Activated CD4-positive, alpha-beta memory T cell treated with anti-CD3 and anti-CD28 coated beads for 36 hours (primary cell): ENCODE measurements around the gene MANF. TPM values are rescaled to one million over a fixed set of nuclear protein-coding genes. Genes with fewer than 3 reads are reported as not detected.
A peak's percentile ranks its signal among the peaks of the same experiment; 100 is the strongest.
"Not testable (repeated sequence)": the region's sequence is repeated elsewhere in the genome, so short reads cannot be mapped to it uniquely, and the experiment has no call there.

Experiments
- CTCF ChIA-PET: fragments of 350-600 bp; sonication (Branson Sonifier 250); formaldehyde crosslinking; loops from one replicate; lab custom pipeline; 2021; ENCODE audit warnings: antibody characterized with exemption, inconsistent platforms; lab: Charles Lee
- POLR2A ChIA-PET: fragments of 350-600 bp; sonication (Branson Sonifier 250); formaldehyde crosslinking; loops from one replicate; lab custom pipeline; 2021; ENCODE audit warnings: antibody characterized with exemption; lab: Charles Lee
- DNase-seq: peaks from one replicate; pipeline ENCODE4 v3.0.0-alpha.2; 2020
- H3K27ac Mint-ChIP-seq: one replicate; pipeline ENCODE4 v1.8.0; 2021; ENCODE audit warnings: mixed read lengths
- H3K27me3 Mint-ChIP-seq: one replicate; pipeline ENCODE4 v1.8.0; 2021; ENCODE audit warnings: mixed read lengths
- H3K36me3 Mint-ChIP-seq: one replicate; pipeline ENCODE4 v1.8.0; 2021; ENCODE audit warnings: mixed read lengths
- H3K4me1 Mint-ChIP-seq: one replicate; pipeline ENCODE4 v1.8.0; 2021; ENCODE audit warnings: low read depth, mixed read lengths
- H3K4me3 Mint-ChIP-seq: one replicate; pipeline ENCODE4 v1.8.0; 2021; ENCODE audit warnings: mild to moderate bottlenecking, mixed read lengths
- H3K9me3 Mint-ChIP-seq: one replicate; pipeline ENCODE4 v1.8.0; 2021; ENCODE audit warnings: mixed read lengths
- intact Hi-C: fragments of 100-400 bp; cut with micrococcal nuclease; formaldehyde crosslinking; loops from one replicate; pipeline ENCODE4 v1.15.1; 2023
- total RNA-seq, 2 experiments: library from RNA; stranded (reverse); gene quantifications; one replicate each; pipeline ENCODE4 v1.2.3, GENCODE V29; 2021

Gene MANF
- total RNA-seq, 2 experiments from 2014 or later = 151 to 162 TPM

- peaks cover 43% of the 10 kb centered on the region for H3K4me1 Mint-ChIP-seq
- no peaks in the 10 kb centered on the region for H3K27me3 Mint-ChIP-seq
- DNase-seq = peak; percentile 38
- H3K9me3 Mint-ChIP-seq = no peaks in the 10 kb centered on the region
- ChIA-PET CTCF (interaction anchor here (0.8 to 1.9 kb wide), 4 partner anchors 10 to 812 kb away, joined by 3 to 4 read pairs (median 4); no protein-coding TSS in a partner anchor), POLR2A (interaction anchor here (1.0 to 1.7 kb wide), 5 partner anchors 9 to 303 kb away, joined by 3 to 10 read pairs (median 3); partner anchors contain the start of gene DCAF1)
- H3K36me3 Mint-ChIP-seq = peaks cover 29% of the 10 kb centered on the region
- H3K27ac Mint-ChIP-seq = peak overlapping the region; percentile 98
- intact Hi-C loops = loop anchor here (2.0 kb wide), 2 partner anchors 287 to 767 kb away; partner anchors contain the start of genes MAPKAPK3 and TEX264
- peak overlapping the region; percentile 93 for H3K4me3 Mint-ChIP-seq
Observed at GRCh38 chr3:51384055-51384725, 901 bp upstream of the MANF start.

GRCh38 chr3:51385621-51386091 is 565 bp downstream of the MANF start:
- intact Hi-C loops = loop anchor here (1.0 to 2.0 kb wide), 5 partner anchors 49 to 812 kb away; partner anchors contain the start of genes DCAF1, MAPKAPK3 and TEX264
- H3K4me1 Mint-ChIP-seq = peaks cover 57% of the 10 kb centered on the region
- H3K9me3 Mint-ChIP-seq = no peaks in the 10 kb centered on the region
- ChIA-PET POLR2A (interaction anchor here (1.0 to 1.7 kb wide), 11 partner anchors 8 to 774 kb away, joined by 3 to 10 read pairs (median 3); partner anchors contain the start of genes CISH, DCAF1 and MAPKAPK3), CTCF (interaction anchor here (0.9 to 1.9 kb wide), 10 partner anchors 11 to 813 kb away, joined by 3 to 9 read pairs (median 4); partner anchors contain the start of gene DOCK3)
- H3K27ac Mint-ChIP-seq = peak overlapping the region; percentile 98
- peaks cover 31% of the 10 kb centered on the region for H3K36me3 Mint-ChIP-seq
- peak overlapping the region; percentile 93 for H3K4me3 Mint-ChIP-seq
- H3K27me3 Mint-ChIP-seq = no peaks in the 10 kb centered on the region
- no peak for DNase-seq

DNA sequence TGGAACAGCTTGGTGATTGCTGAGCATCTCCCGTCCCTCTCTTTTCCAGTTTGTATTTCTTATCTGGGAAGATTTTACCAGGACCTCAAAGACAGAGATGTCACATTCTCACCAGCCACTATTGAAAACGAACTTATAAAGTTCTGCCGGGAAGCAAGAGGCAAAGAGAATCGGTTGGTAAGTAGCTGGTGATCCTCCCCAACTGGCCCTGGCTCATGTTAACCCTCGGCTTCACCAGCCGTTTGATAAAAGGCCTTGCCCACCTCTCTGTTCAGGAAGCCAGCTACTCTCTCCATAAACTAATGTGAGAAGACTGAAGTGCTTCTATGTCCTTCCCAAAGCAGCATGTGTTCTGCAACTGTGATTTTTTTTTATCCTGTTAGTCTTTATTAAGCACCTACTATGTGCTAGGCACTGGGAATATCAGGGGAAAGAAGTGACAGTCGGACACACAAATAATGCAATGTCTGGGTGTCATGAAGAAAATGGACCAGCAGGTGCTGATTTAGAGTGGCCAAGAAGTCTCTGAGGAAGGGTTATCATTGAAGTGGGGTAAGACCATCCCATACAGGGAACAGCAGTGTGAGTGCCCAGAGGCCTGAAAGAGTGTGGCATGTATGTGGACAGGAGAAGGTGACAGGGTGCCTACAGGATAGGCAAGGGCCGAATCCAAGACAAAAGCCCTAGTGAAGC is 1.2 kb downstream of the MANF start:
- peaks cover 31% of the 10 kb centered on the region for H3K36me3 Mint-ChIP-seq
- no peaks in the 10 kb centered on the region for H3K27me3 Mint-ChIP-seq
- no peak for DNase-seq
- ChIA-PET CTCF (interaction anchor here (1.0 to 1.9 kb wide), 7 partner anchors 12 to 814 kb away, joined by 3 to 9 read pairs (median 4); partner anchors contain the start of gene DOCK3), POLR2A (interaction anchor here (1.0 to 1.7 kb wide), 7 partner anchors 8 to 774 kb away, joined by 3 to 5 read pairs (median 4); partner anchors contain the start of genes CISH and MAPKAPK3)
- no peaks in the 10 kb centered on the region for H3K9me3 Mint-ChIP-seq
- peak overlapping the region; percentile 93 for H3K4me3 Mint-ChIP-seq
- H3K27ac Mint-ChIP-seq = peak overlapping the region; percentile 98
- intact Hi-C loops = no loop called here
- H3K4me1 Mint-ChIP-seq = peaks cover 60% of the 10 kb centered on the region

GRCh38 chr3:51386852-51387229 is 1.8 kb downstream of the MANF start:
- no peaks in the 10 kb centered on the region for H3K9me3 Mint-ChIP-seq
- no peak for DNase-seq
- H3K27ac Mint-ChIP-seq = peak overlapping the region; percentile 98
- peaks cover 62% of the 10 kb centered on the region for H3K4me1 Mint-ChIP-seq
- H3K4me3 Mint-ChIP-seq = peak overlapping the region; percentile 93
- ChIA-PET CTCF (interaction anchor here (1.5 to 1.9 kb wide), 3 partner anchors 12 to 772 kb away, joined by 3 to 9 read pairs (median 6); no protein-coding TSS in a partner anchor), POLR2A (interaction anchor here (1.0 kb wide), 1 partner anchor 8 kb away, joined by 3 read pairs; no protein-coding TSS in a partner anchor)
- H3K36me3 Mint-ChIP-seq = peaks cover 34% of the 10 kb centered on the region
- no peaks in the 10 kb centered on the region for H3K27me3 Mint-ChIP-seq
- intact Hi-C loops = no loop called here

DNA sequence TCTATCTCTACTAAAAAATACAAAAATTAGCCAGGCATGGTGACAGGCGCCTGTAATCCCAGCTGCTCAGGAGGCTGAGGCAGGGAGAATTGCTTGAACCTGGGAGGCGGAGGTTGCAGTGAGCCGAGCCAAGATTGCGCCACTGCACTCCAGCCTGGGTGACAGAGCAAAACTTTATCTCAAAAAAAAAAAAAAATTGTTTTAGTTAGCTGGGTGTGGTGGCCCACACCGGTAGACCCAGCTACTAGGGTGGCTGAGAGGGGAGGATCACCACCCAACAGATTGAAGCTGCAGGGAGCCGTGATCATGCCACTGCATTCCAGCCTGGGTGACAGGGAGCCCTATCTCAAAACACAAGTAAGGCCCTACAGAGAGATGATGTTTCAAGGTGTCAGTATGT is 2.2 kb downstream of the MANF start:
- peak overlapping the region; percentile 93 for H3K4me3 Mint-ChIP-seq
- H3K27me3 Mint-ChIP-seq, POLR2A ChIA-PET, H3K9me3 Mint-ChIP-seq, intact Hi-C loops, DNase-seq: not testable (repeated sequence)
- CTCF ChIA-PET = interaction anchor here (0.7 to 1.7 kb wide), 6 partner anchors 11 to 799 kb away, joined by 3 to 6 read pairs (median 3); partner anchors contain the start of gene MAPKAPK3
- H3K27ac Mint-ChIP-seq = peak overlapping the region; percentile 10
- H3K4me1 Mint-ChIP-seq = peaks cover 63% of the 10 kb centered on the region
- H3K36me3 Mint-ChIP-seq = peaks cover 34% of the 10 kb centered on the region

GRCh38 chr3:51388286-51389029 is 3.4 kb downstream of the MANF start:
- Mint-ChIP-seq H3K4me3 (no peak overlapping the region), H3K27me3 (no peaks in the 10 kb centered on the region), H3K27ac (peak overlapping the region; percentile 65), H3K4me1 (peaks cover 67% of the 10 kb centered on the region), H3K36me3 (peaks cover 41% of the 10 kb centered on the region), H3K9me3 (no peaks in the 10 kb centered on the region)
- ChIA-PET CTCF (interaction anchor here (0.7 to 2.6 kb wide), 22 partner anchors 8 to 819 kb away, joined by 3 to 22 read pairs (median 4); partner anchors contain the start of genes HEMK1 and MAPKAPK3), POLR2A (interaction anchor here (2.1 kb wide), 1 partner anchor 111 kb away, joined by 10 read pairs; the partner anchor contains the start of gene DCAF1)
- intact Hi-C loops = loop anchor here (1.0 kb wide), 1 partner anchor 46 kb away; no protein-coding TSS in a partner anchor
- DNase-seq = no peak

DNA sequence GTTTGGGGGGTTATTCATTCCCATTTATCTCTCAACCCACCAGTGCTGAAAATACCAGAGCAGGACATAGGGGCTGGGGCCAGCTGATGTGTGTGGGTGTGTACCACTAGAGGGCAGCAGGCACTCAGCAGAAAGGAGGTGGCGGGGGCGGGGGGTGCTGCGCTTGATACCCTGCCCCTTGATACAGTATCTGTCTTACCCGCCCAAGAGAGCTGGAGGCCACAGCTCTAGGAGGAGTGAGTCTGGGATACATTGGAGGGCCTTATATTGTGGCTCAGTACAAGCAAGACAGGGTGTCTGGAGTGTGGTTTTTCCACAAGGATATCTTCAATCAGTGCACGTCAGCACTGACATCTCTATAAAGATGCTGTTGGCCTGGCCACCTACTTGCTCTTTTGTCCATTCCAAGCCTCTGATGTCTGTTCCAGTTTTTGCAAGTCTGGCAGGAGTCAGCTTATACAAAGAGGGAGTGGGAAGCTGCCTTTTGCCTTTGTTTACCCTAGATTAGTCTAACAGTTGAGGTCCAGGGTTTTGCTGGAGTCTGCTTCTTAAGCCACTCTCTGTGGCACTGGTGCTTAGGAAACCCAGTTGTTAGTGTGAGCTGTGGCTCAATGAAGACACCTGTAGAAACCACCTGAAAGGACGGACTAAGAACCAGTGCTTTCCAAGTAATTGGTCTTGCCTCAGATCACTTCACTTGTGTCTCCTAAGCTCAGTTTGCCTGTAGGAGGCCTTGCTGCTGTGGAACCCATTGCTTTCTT is 4.5 kb downstream of the MANF start:
- Mint-ChIP-seq H3K4me3 (no peak overlapping the region), H3K4me1 (peaks cover 72% of the 10 kb centered on the region), H3K9me3 (no peaks in the 10 kb centered on the region), H3K36me3 (peaks cover 48% of the 10 kb centered on the region), H3K27me3 (no peaks in the 10 kb centered on the region), H3K27ac (no peak overlapping the region)
- peak; percentile 70 for DNase-seq
- ChIA-PET CTCF (interaction anchor here (0.7 to 2.6 kb wide), 27 partner anchors 9 to 820 kb away, joined by 3 to 22 read pairs (median 4); partner anchors contain the start of genes CISH, DCAF1, HEMK1 and MAPKAPK3), POLR2A (interaction anchor here (2.1 kb wide), 1 partner anchor 110 kb away, joined by 10 read pairs; the partner anchor contains the start of gene DCAF1)
- intact Hi-C loops = loop anchor here (1.0 to 10.0 kb wide), 5 partner anchors 45 to 1035 kb away; partner anchors contain the start of genes CYB561D2, NPRL2, RAD54L2 and RPL29

GRCh38 chr3:51390246-51391074 is 5.4 kb downstream of the MANF start:
- peak overlapping the region; percentile 65 for H3K27ac Mint-ChIP-seq
- H3K4me1 Mint-ChIP-seq = peaks cover 80% of the 10 kb centered on the region
- no peaks in the 10 kb centered on the region for H3K27me3 Mint-ChIP-seq
- ChIA-PET POLR2A (interaction anchor here (1.6 to 2.1 kb wide), 2 partner anchors 109 to 789 kb away, joined by 3 to 10 read pairs; partner anchors contain the start of gene DCAF1), CTCF (interaction anchor here (0.7 to 2.6 kb wide), 17 partner anchors 9 to 821 kb away, joined by 3 to 22 read pairs (median 6); partner anchors contain the start of genes CISH, DCAF1, HEMK1 and MAPKAPK3)
- H3K36me3 Mint-ChIP-seq = peaks cover 52% of the 10 kb centered on the region
- peak overlapping the region; percentile 55 for H3K4me3 Mint-ChIP-seq
- DNase-seq = no peak
- no peaks in the 10 kb centered on the region for H3K9me3 Mint-ChIP-seq
- intact Hi-C loops = loop anchor here (1.0 to 10.0 kb wide), 6 partner anchors 109 to 1036 kb away; partner anchors contain the start of genes CYB561D2, NPRL2, PARP3 and RAD54L2

DNA sequence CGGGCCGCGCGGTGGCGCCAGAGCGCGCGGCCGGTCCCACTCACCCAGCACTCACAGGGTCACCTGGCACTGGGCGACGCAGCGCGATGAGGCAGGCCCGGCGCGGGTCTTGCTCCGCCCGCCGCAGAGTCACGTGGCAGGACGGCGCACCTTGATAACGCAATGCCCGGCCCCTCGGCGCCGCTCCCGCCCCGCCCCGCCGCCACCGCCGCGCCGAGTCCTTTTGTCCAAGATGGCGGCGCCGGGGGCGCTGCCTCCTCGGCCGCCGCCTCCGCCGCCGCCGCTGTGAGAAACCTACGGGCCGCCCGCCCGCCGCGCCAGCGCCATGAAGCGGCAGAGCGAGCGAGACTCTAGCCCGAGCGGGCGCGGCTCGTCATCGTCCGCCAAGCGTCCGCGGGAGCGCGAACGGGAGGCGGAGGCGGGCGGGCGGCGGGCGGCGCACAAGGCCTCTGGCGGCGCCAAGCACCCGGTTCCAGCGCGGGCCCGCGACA is 6.0 kb downstream of the MANF start, which contains the start of gene RBM15B:
TSS of gene RBM15B (plus strand) at position 211 of the 491 bp plus-strand sequence. CDS start at position 326, 115 bp downstream.
- DNase-seq = peak; percentile 98
- POLR2A ChIA-PET = interaction anchor here (1.1 to 1.6 kb wide), 2 partner anchors 281 to 790 kb away, joined by 3 read pairs; no protein-coding TSS in a partner anchor
- Mint-ChIP-seq H3K27ac (peak within 1 kb of the TSS; percentile 87), H3K4me3 (peak within 1 kb of the TSS; percentile 86), H3K9me3 (no peaks in the 10 kb centered on the region), H3K4me1 (peaks cover 81% of the 10 kb centered on the region), H3K36me3 (peaks cover 45% of the 10 kb centered on the region), H3K27me3 (no peaks in the 10 kb centered on the region)
- intact Hi-C loops = loop anchor here (1.0 to 10.0 kb wide), 6 partner anchors 108 to 1036 kb away; partner anchors contain the start of genes CYB561D2, NPRL2, PARP3 and RAD54L2
- CTCF ChIA-PET = interaction anchor here (0.6 to 2.6 kb wide), 5 partner anchors 13 to 775 kb away, joined by 3 to 19 read pairs (median 4); partner anchors contain the start of gene MAPKAPK3
